Ovary (tissue), 9 donors: Measurements from ENCODE around the gene ZMYM1. TPM values are rescaled to one million over a fixed set of nuclear protein-coding genes. Genes with fewer than 3 reads are reported as not detected.

Experiments used
- DNase-seq, 5 donors: peaks; one replicate each; pipeline ENCODE4 v3.0.0-alpha.2; 2019 to 2020
- H3K27ac ChIP-seq, 2 donors: fragments of 200-600 bp; one replicate each; pipeline versions ENCODE4 v1.5.1 to v1.8.0; 2019 to 2022
- H3K27me3 ChIP-seq: fragments of 200-600 bp; one replicate; pipeline ENCODE4 v1.8.0; 2022
- H3K36me3 ChIP-seq: fragments of 200-600 bp; sonication (generic); one replicate; pipeline ENCODE4 v1.5.1; 2019
- H3K4me1 ChIP-seq: one replicate; pipeline ENCODE4 v1.8.1; 2013; ENCODE audit warnings: mild to moderate bottlenecking, moderate library complexity; ENCODE audit not compliant: insufficient read depth
- H3K4me3 ChIP-seq: fragments of 200-600 bp; sonication (generic); one replicate; pipeline ENCODE4 v1.5.1; 2017
- H3K9me3 ChIP-seq, 2 donors: fragments of 200-600 bp in 1 of 2; sonication (generic) in 1 of 2; one replicate each; pipeline versions ENCODE4 v1.5.1 to v1.8.1; 2013 to 2019; ENCODE audit warnings: mild to moderate bottlenecking in 1 of 2, moderate library complexity in 1 of 2
- CTCF ChIP-seq, 3 donors: fragments of 450-650 bp in 2 of 3; fragments of 200-600 bp in 1 of 3; IDR thresholded peaks; one replicate each; pipeline versions ENCODE4 v1.5.1 to v1.8.0; 2016 to 2022; ENCODE audit warnings: antibody characterized with exemption in 3 of 3, mild to moderate bottlenecking in 1 of 3
- EP300 ChIP-seq: sonication (generic); formaldehyde crosslinking; IDR thresholded peaks from one replicate; pipeline ENCODE4 v1.6.1; 2017; ENCODE audit warnings: antibody characterized with exemption
- POLR2A ChIP-seq: fragments of 450-650 bp; IDR thresholded peaks from one replicate; pipeline ENCODE4 v1.6.1; 2017; ENCODE audit warnings: antibody characterized with exemption, mild to moderate bottlenecking, moderate library complexity
- whole genome bisulfite sequencing, 3 donors: extraction: QIAGEN DNeasy Blood & Tissue Kit in 1 of 3; methylation state at CpG; one replicate each; pipeline versions ENCODE4 v1.1.5 to v1.1.7; 2013 to 2017; 5-methylcytosine and 5-hydroxymethylcytosine counted together
- intact Hi-C, 4 donors: fragments of 100-400 bp; cut with DNase I; formaldehyde crosslinking; loops; one replicate each; pipeline versions ENCODE4 v1.11.0 to v1.15.1; 2022 to 2023
- polyA plus RNA-seq, 2 donors: library from polyadenylated mRNA; stranded (reverse); fragments of 200-250 nt in 1 of 2; fragments of 350-450 nt in 1 of 2; fragmentation: Illumina TruSeq in 1 of 2; extraction: RNeasy Lipid Tissue Mini Kit (QIAGEN cat#74804) in 1 of 2; gene quantifications; one replicate each; pipeline ENCODE4 v1.2.3, GENCODE V29; 2013 to 2014
- total RNA-seq, 7 donors: library from RNA; depleted of rRNA in 2 of 7; stranded (reverse); fragments of >200 nt in 2 of 7; fragmentation: NEBNext Ultra II Directional in 3 of 7; extraction: Animal tissue kit (Norgen Biotek cat#: 25700) in 3 of 7; gene quantifications; one replicate each; pipeline versions ENCODE4 v1.1.0 to v1.2.4, GENCODE V29; 2016 to 2023
- donor health status: DM: no; HTN: no; CAD: no; lungs with moderate emphysema.
- donor health status: DM: no; HTN: no; CAD: no.
- donor health status: Bipolar disorder and iron deficiency.
- donor health status: DM: yes; HTN: yes; CAD: no.
- donor health status: DM: no; HTN: no; CAD: no.
- donor health status: DM: yes; HTN: yes; CAD: no.

Gene ZMYM1
- total and polyA plus RNA-seq, 9 donors, result 5.3 to 19.9 (median 16.3) TPM

DNA sequence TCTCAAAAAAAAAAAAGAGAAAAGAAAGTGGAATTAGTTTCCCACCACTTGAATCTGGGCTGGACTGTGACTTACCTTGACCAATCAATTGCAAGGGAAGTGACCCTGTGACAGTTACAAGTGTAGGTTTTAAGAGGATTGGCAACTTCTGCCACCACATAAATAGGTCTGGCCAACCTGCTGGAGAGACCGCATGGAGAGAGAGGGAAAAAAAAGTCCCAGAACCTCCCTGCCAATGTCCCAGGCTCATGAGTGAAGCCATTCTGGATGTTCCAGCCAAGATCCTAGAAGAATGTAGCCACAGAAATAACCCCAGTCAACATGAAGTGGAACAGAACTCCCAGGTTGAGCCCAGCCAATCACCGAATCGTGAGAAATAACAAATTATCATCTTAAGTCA lies 35.7 kb upstream of the ZMYM1 start:
- 67 to 70% (median 70%) methylated on average over 3 of the region's 3 CpGs for WGBS, 3 donors

DNA sequence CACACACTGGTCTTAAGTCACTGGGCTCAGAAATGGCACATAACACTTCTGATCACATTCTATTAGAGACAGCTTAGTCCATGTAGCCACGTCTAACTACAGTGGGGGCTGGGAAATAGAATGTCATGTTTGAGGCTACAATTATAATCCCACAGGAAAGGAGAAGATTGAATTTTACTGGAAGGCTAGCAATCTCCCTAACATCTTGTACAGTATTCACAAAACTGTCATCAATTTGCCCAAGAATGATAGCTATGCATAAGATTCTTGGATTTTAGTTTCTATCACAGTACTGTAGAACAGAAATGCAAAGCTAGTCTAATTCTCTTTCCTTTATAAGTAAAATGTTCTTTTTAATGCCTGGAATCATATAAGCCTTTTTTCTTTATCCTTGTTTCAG lies 34.8 kb upstream of the ZMYM1 start:
- Histone ChIP-seq H3K27ac (no peak overlapping the region), H3K27me3 (no peaks in the 10 kb centered on the region), H3K4me1 (no peaks in the 10 kb centered on the region), H3K4me3 (no peak overlapping the region), H3K9me3 (no peaks in the 10 kb centered on the region), H3K36me3 (no peaks in the 10 kb centered on the region)
- WGBS, 3 donors, result 17 to 24% (median 20%) methylated on average over 1 of the region's 1 CpG
- intact Hi-C loops, result no loop called here
- TF ChIP-seq CTCF (IDR thresholded peaks at IDR 0.05) (no peak), EP300 (no peak), POLR2A (no peak)
- no peak for DNase-seq

More for the DNA sequence above, 35.7 kb upstream of the ZMYM1 start:
- Histone ChIP-seq H3K27me3 (no peaks in the 10 kb centered on the region), H3K27ac (no peak overlapping the region), H3K9me3 (no peaks in the 10 kb centered on the region), H3K4me1 (no peaks in the 10 kb centered on the region), H3K36me3 (no peaks in the 10 kb centered on the region), H3K4me3 (no peak overlapping the region)
- DNase-seq, result no peak
- intact Hi-C loops, result no loop called here
- TF ChIP-seq EP300, result no peak
- no peak for TF ChIP-seq POLR2A
- no peak for TF ChIP-seq CTCF (IDR thresholded peaks at IDR 0.05)

GRCh38 chr1:35046730-35047129 lies 32.5 kb upstream of the ZMYM1 start:
- DNase-seq, result no peak
- no peak overlapping the region for H3K4me3 ChIP-seq
- no peaks in the 10 kb centered on the region for H3K36me3 ChIP-seq
- H3K27ac ChIP-seq, result no peak overlapping the region
- TF ChIP-seq EP300 (no peak), POLR2A (no peak), CTCF (IDR thresholded peaks at IDR 0.05) (no peak)
- H3K9me3 ChIP-seq, result no peaks in the 10 kb centered on the region
- no peaks in the 10 kb centered on the region for H3K4me1 ChIP-seq
- intact Hi-C loops, result no loop called here
- WGBS, 3 donors, result 71 to 81% (median 76%) methylated on average over 5 of the region's 5 CpGs
- no peaks in the 10 kb centered on the region for H3K27me3 ChIP-seq

DNA sequence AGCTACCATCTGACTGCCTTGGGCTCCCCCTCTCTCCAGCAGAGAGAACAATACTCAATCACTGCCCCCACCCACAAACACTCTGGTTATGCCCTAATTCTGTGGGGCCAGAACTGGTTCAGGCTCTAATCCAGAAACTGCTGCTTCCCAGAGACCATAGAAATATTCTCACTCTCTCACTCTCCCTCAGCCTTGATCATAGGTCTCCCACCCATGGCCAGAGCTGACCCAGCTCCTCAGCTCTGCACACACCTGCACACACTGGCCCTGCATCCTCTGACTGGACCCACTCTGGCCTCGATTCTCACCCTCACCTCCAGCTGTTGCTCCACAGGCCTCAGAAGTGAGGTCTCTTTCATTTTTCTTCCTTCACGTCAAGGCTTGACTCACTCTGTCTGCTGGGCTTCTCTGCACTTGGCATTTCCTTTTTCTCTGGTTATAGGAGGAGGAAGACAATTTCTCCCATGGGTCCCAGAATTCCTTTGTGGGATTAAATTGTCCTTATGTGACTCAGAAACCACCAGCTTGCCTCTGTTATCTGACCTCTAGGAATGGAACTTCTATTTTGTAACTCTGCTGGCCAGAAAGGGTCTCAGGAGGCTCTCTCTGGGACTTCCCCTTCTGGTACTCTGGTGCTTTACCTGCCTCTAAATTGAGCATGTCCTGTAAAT lies 31.9 kb upstream of the ZMYM1 start:
- H3K4me3 ChIP-seq, result no peak overlapping the region
- no peaks in the 10 kb centered on the region for H3K4me1 ChIP-seq
- TF ChIP-seq EP300 (no peak), CTCF (IDR thresholded peaks at IDR 0.05) (no peak), POLR2A (no peak)
- H3K36me3 ChIP-seq, result no peaks in the 10 kb centered on the region
- DNase-seq, result no peak
- H3K27me3 ChIP-seq, result no peaks in the 10 kb centered on the region
- H3K9me3 ChIP-seq, result no peaks in the 10 kb centered on the region
- H3K27ac ChIP-seq, result no peak overlapping the region
- 45 to 52% (median 46%) methylated on average over 2 of the region's 2 CpGs for WGBS, 3 donors
- intact Hi-C loops, result no loop called here
